IMR-90 (cell line): ENCODE results near the gene ITPR3. TPM values are rescaled to one million over a fixed set of nuclear protein-coding genes. Genes with fewer than 3 reads are reported as not detected.

ENCODE experiments used
- ATAC-seq: fragments of 200-7000 bp; cut with Tn5 transposase; 2 replicates; pipeline ENCODE4 v1.9.1; 2020; ENCODE audit warnings: low read depth, mild to moderate bottlenecking, moderate library complexity
- BruUV-seq: library from RNA; stranded (reverse); fragments of 400-500 nt; replicated peaks from 2 replicates; lab custom pipeline; 2021; lab: Mats Ljungman, UMichigan
- CTCF ChIA-PET: fragments of 300-600 bp; formaldehyde crosslinking; extraction: SDS; loops from one replicate; lab custom pipeline; 2021; ENCODE audit warnings: antibody characterized with exemption; lab: Yijun Ruan, JAX
- POLR2A ChIA-PET: fragments of 300-600 bp; sonication (Branson Sonifier 250); formaldehyde crosslinking; loops from one replicate; lab custom pipeline; 2022; ENCODE audit warnings: antibody characterized with exemption; ENCODE audit not compliant: unreplicated experiment; lab: Charles Lee
- DNase-seq: peaks from one replicate; pipeline ENCODE4 v3.0.0; 2013
- H2AFZ ChIP-seq: replicated peaks from 2 replicates; pipeline ENCODE3; 2013; ENCODE audit warnings: low read length, mild to moderate bottlenecking; ENCODE audit not compliant: poor library complexity
- H2AK5ac ChIP-seq: 2 replicates; pipeline ENCODE4 v1.6.1; 2013; ENCODE audit warnings: low read depth, low read length, inconsistent platforms
- H2AK9ac ChIP-seq: replicated peaks from 2 replicates; pipeline ENCODE3; 2013; ENCODE audit warnings: mild to moderate bottlenecking, low read depth, low read length, moderate library complexity; ENCODE audit not compliant: poor library complexity
- H2BK120ac ChIP-seq: 2 replicates; pipeline ENCODE4 v1.6.1; 2013; ENCODE audit warnings: low read depth, low read length, inconsistent platforms
- H2BK15ac ChIP-seq: 3 replicates; pipeline ENCODE4 v1.6.1; 2013; ENCODE audit warnings: low read depth, low read length, inconsistent platforms
- H2BK20ac ChIP-seq: 2 replicates; pipeline ENCODE4 v1.6.1; 2013; ENCODE audit warnings: low read depth, mild to moderate bottlenecking, inconsistent platforms, low read length, moderate library complexity
- H2BK5ac ChIP-seq: 2 replicates; pipeline ENCODE4 v1.6.1; 2013; ENCODE audit warnings: mild to moderate bottlenecking, low read depth, low read length, inconsistent platforms; ENCODE audit not compliant: poor library complexity, severe bottlenecking
- H3K14ac ChIP-seq: replicated peaks from 2 replicates; pipeline ENCODE4 v1.6.1; 2013; ENCODE audit warnings: low read depth, low read length, inconsistent platforms
- H3K18ac ChIP-seq: 2 replicates; pipeline ENCODE4 v1.6.1; 2013; ENCODE audit warnings: low read depth, low read length, control low read depth
- H3K23ac ChIP-seq: 2 replicates; pipeline ENCODE4 v1.6.1; 2013; ENCODE audit warnings: low read depth, low read length, inconsistent platforms
- H3K27ac ChIP-seq: 2 replicates; pipeline ENCODE4 v1.5.1; 2013; ENCODE audit warnings: mild to moderate bottlenecking, control low read depth, low read length; ENCODE audit not compliant: insufficient read depth
- H3K27me3 ChIP-seq: 2 replicates; pipeline ENCODE4 v1.6.1; 2013; ENCODE audit warnings: low read length; ENCODE audit not compliant: control insufficient read depth, insufficient read depth
- H3K36me3 ChIP-seq: 2 replicates; pipeline ENCODE4 v1.6.1; 2013; ENCODE audit warnings: low read length, mixed read lengths; ENCODE audit not compliant: control insufficient read depth, insufficient read depth
- H3K4ac ChIP-seq: 2 replicates; pipeline ENCODE4 v1.6.1; 2013; ENCODE audit warnings: low read depth, low read length, inconsistent platforms
- H3K4me1 ChIP-seq: 2 replicates; pipeline ENCODE4 v1.6.1; 2013; ENCODE audit warnings: low read length, mixed read lengths; ENCODE audit not compliant: control insufficient read depth, insufficient read depth
- H3K4me2 ChIP-seq: 2 replicates; pipeline ENCODE4 v1.6.1; 2013; ENCODE audit warnings: low read depth, mild to moderate bottlenecking, control low read depth, low read length, moderate library complexity
- H3K4me3 ChIP-seq: 2 replicates; pipeline ENCODE4 v1.5.1; 2013; ENCODE audit warnings: low read depth, mild to moderate bottlenecking, control low read depth, low read length, moderate library complexity; ENCODE audit not compliant: insufficient read depth
- H3K56ac ChIP-seq: 2 replicates; pipeline ENCODE4 v1.6.1; 2013; ENCODE audit warnings: low read length, inconsistent platforms; ENCODE audit not compliant: insufficient read depth; ENCODE audit errors: extremely low read depth
- H3K79me1 ChIP-seq, 2 experiments: 2 replicates each; pipeline ENCODE4 v1.6.1; 2013; ENCODE audit warnings: low read length in 2 of 2, inconsistent platforms in 1 of 2, low read depth in 1 of 2
- H3K9ac ChIP-seq: 2 replicates; pipeline ENCODE4 v1.6.1; 2013; ENCODE audit warnings: low read depth, low read length, control low read depth
- H3K9me1 ChIP-seq: 2 replicates; pipeline ENCODE4 v1.6.1; 2013; ENCODE audit warnings: low read length, inconsistent platforms; ENCODE audit not compliant: insufficient read depth
- H3K9me3 ChIP-seq: 2 replicates; pipeline ENCODE4 v1.6.1; 2013; ENCODE audit warnings: low read length; ENCODE audit not compliant: control insufficient read depth, insufficient read depth
- H4K20me1 ChIP-seq: 2 replicates; pipeline ENCODE4 v1.6.1; 2013; ENCODE audit warnings: low read length, inconsistent platforms; ENCODE audit not compliant: insufficient read depth
- H4K5ac ChIP-seq: 2 replicates; pipeline ENCODE4 v1.6.1; 2013; ENCODE audit warnings: mild to moderate bottlenecking, low read depth, low read length, control low read depth
- H4K8ac ChIP-seq, 2 experiments: 2 replicates each; pipeline ENCODE4 v1.6.1; 2013; ENCODE audit warnings: low read depth in 2 of 2, low read length in 2 of 2, control low read depth in 1 of 2, inconsistent platforms in 1 of 2
- H4K91ac ChIP-seq: 2 replicates; pipeline ENCODE4 v1.6.1; 2013; ENCODE audit warnings: low read depth, low read length, inconsistent platforms; ENCODE audit not compliant: insufficient read depth
- CEBPB ChIP-seq: IDR thresholded peaks from 2 replicates; pipeline ENCODE4 v1.6.1; 2012; ENCODE audit warnings: low read depth, low read length, improper control_type of control experiment
- CTCF ChIP-seq: conservative IDR thresholded peaks from 2 replicates; pipeline ENCODE4 v1.5.1; 2012; ENCODE audit warnings: mild to moderate bottlenecking, low read depth, low read length, improper control_type of control experiment
- ELK1 ChIP-seq: fragments of 150-350 bp; IDR thresholded peaks from 2 replicates; pipeline ENCODE4 v1.6.1; 2016; ENCODE audit warnings: low read depth, mild to moderate bottlenecking, low read length, moderate library complexity, borderline replicate concordance
- FOS ChIP-seq: fragments of 150-350 bp; IDR thresholded peaks from 2 replicates; pipeline ENCODE4 v1.6.1; 2016; ENCODE audit warnings: low read depth, low read length
- MAZ ChIP-seq: IDR thresholded peaks from 2 replicates; pipeline ENCODE4 v1.6.1; 2012; ENCODE audit warnings: low read depth, mild to moderate bottlenecking, low read length, improper control_type of control experiment, moderate library complexity, borderline replicate concordance
- NFE2L2 ChIP-seq: fragments of 150-350 bp; IDR thresholded peaks from 2 replicates; pipeline ENCODE4 v1.6.1; 2016; ENCODE audit warnings: low read depth, mild to moderate bottlenecking, low read length
- POLR2A ChIP-seq: IDR thresholded peaks from 2 replicates; pipeline ENCODE4 v1.6.1; 2012; ENCODE audit warnings: mild to moderate bottlenecking, low read depth, low read length
- RAD21 ChIP-seq: IDR thresholded peaks from 2 replicates; pipeline ENCODE4 v1.6.1; 2012; ENCODE audit warnings: low read length, improper control_type of control experiment
- RFX5 ChIP-seq: IDR thresholded peaks from 2 replicates; pipeline ENCODE4 v1.8.0; 2012; ENCODE audit warnings: low read depth, mild to moderate bottlenecking, low read length, moderate library complexity
- SMC3 ChIP-seq: fragments of 150-350 bp; IDR thresholded peaks from 2 replicates; pipeline ENCODE4 v1.6.1; 2016; ENCODE audit warnings: low read depth, mild to moderate bottlenecking, antibody characterized with exemption, low read length, moderate library complexity
- USF2 ChIP-seq: fragments of 150-350 bp; IDR thresholded peaks from 2 replicates; pipeline ENCODE4 v1.6.1; 2017; ENCODE audit warnings: mild to moderate bottlenecking, antibody characterized with exemption, low read length, low read depth
- WGBS, 2 experiments: methylation state at CpG; one replicate each; pipeline versions ENCODE4 v1.1.5 to v1.1.7; 2013; ENCODE audit warnings: missing lambda C conversion rate in 2 of 2; ENCODE audit not compliant: insufficient read length in 1 of 2; ENCODE audit errors: extremely low coverage in 2 of 2; 5-methylcytosine and 5-hydroxymethylcytosine counted together
- dilution Hi-C: fragments of 300-500 bp; cut with HindIII; formaldehyde crosslinking; loops from one replicate; pipeline ENCODE4 v1.14.3; 2018; ENCODE audit warnings: low sequenced_read_pairs; ENCODE audit not compliant: unreplicated experiment
- in situ Hi-C: fragments of 300-500 bp; cut with MboI; formaldehyde crosslinking; loops from 3 replicates; pipeline ENCODE4 v1.14.3; 2019; ENCODE audit warnings: low sequenced_read_pairs, inconsistent platforms, mixed read lengths
- intact Hi-C: fragments of 100-400 bp; cut with micrococcal nuclease; formaldehyde crosslinking; loops from 2 replicates; pipeline ENCODE4 v1.10.0; 2022
- polyA plus RNA-seq, 3 experiments: library from polyadenylated mRNA; depleted of rRNA; stranded (reverse); fragments of >200 nt; gene quantifications; 2 replicates each; pipeline ENCODE4 v1.2.3, GENCODE V29; 2012; ENCODE audit warnings: low replicate concordance in 1 of 3
- total RNA-seq: library from RNA; depleted of rRNA; stranded (reverse); fragments of >200 nt; gene quantifications from 2 replicates; pipeline ENCODE4 v1.2.3, GENCODE V29; 2012

ITPR3 gene
- total and polyA plus RNA-seq, 2 of the 4 experiments (the other 2 are of a cell fraction), result 1.6 to 3.7 TPM

GRCh38 chr6:33577718-33578117 is 43.4 kb upstream of the ITPR3 start:
- no peak overlapping the region for H3K23ac ChIP-seq
- no peaks in the 10 kb centered on the region for H3K9me3 ChIP-seq
- 96% methylated on average over 5 of the region's 6 CpGs; no CpG with 5 or more reads in 1 of the 2 experiments for WGBS, 2 experiments
- no peak for DNase-seq
- BruUV-seq, result no TSS peak
- H2BK5ac ChIP-seq, result no peak overlapping the region
- intact Hi-C loops, result no loop called here
- dilution Hi-C loops, result no loop called here
- no peak overlapping the region for H4K5ac ChIP-seq
- peaks cover 6% of the 10 kb centered on the region; the same call in 1 of the 2 replicates for H3K9me1 ChIP-seq
- peaks cover 6% of the 10 kb centered on the region for H3K4me1 ChIP-seq
- H2BK20ac ChIP-seq, result no peak overlapping the region
- H3K14ac ChIP-seq, result no peak overlapping the region
- H3K9ac ChIP-seq, result no peak overlapping the region
- H3K4me2 ChIP-seq, result no peak overlapping the region
- TF ChIP-seq SMC3, result no peak
- no peak for TF ChIP-seq RFX5
- no peak for TF ChIP-seq FOS
- TF ChIP-seq USF2, result no peak
- no peak for TF ChIP-seq RAD21
- TF ChIP-seq CEBPB, result no peak
- TF ChIP-seq NFE2L2, result no peak
- no peak for TF ChIP-seq CTCF
- no peak for TF ChIP-seq MAZ
- TF ChIP-seq ELK1, result no peak
- TF ChIP-seq POLR2A, result no peak
- H3K27ac ChIP-seq, result no peak overlapping the region
- no peak overlapping the region for H3K4me3 ChIP-seq
- no peaks in the 10 kb centered on the region for H3K27me3 ChIP-seq
- H4K8ac ChIP-seq, result no peak overlapping the region
- no peak overlapping the region for H3K56ac ChIP-seq
- H4K20me1 ChIP-seq, result peaks cover 3% of the 10 kb centered on the region; the same call in 1 of the 2 replicates
- H3K79me1 ChIP-seq, result peaks cover 11 to 38% of the 10 kb centered on the region in 2 experiments
- peaks cover 28% of the 10 kb centered on the region for H3K36me3 ChIP-seq
- H2BK120ac ChIP-seq, result no peak overlapping the region
- H2AK5ac ChIP-seq, result no peak overlapping the region
- no peak overlapping the region for H3K18ac ChIP-seq
- no peak overlapping the region for H2AK9ac ChIP-seq
- no peak for ATAC-seq
- ChIA-PET CTCF (no interaction called here), POLR2A (no interaction called here)
- H2BK15ac ChIP-seq, result no peak overlapping the region
- in situ Hi-C loops, result no loop called here
- no peak overlapping the region for H3K4ac ChIP-seq
- H2AFZ ChIP-seq, result no peak overlapping the region
- no peak overlapping the region for H4K91ac ChIP-seq
